Measurements from ENCODE around the gene CD46. TPM values are rescaled to one million over a fixed set of nuclear protein-coding genes. Genes with fewer than 3 reads are reported as not detected.

Gene CD46
- polyA plus RNA-seq, 1 donor from 2014 or later: 393 TPM

DNA sequence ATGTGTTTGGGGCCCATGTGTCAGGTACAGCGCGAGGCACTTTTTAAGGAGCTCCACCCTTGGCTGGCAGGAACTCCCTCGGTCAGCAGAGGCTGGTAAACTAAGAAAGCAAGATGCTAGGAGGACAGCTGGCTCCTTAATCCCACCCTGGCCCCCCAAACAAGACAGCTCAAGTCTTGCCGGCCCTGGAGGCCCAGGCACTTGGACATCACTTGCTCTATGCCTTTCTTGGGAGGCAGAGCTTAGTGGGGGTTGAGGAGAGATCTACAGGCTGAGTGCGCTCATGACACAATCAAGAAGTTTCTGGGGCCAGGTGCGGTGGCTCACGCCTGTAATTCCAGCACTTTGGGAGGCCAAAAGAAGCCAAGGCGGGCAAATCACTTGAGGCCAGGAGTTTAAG lies 80.9 kb downstream of the CD46 start:
- no peaks in the 10 kb centered on the region for H3K27me3 ChIP-seq (ENCODE audit: insufficient read depth, low read depth, low read length)
- TF ChIP-seq, protein P1, sequence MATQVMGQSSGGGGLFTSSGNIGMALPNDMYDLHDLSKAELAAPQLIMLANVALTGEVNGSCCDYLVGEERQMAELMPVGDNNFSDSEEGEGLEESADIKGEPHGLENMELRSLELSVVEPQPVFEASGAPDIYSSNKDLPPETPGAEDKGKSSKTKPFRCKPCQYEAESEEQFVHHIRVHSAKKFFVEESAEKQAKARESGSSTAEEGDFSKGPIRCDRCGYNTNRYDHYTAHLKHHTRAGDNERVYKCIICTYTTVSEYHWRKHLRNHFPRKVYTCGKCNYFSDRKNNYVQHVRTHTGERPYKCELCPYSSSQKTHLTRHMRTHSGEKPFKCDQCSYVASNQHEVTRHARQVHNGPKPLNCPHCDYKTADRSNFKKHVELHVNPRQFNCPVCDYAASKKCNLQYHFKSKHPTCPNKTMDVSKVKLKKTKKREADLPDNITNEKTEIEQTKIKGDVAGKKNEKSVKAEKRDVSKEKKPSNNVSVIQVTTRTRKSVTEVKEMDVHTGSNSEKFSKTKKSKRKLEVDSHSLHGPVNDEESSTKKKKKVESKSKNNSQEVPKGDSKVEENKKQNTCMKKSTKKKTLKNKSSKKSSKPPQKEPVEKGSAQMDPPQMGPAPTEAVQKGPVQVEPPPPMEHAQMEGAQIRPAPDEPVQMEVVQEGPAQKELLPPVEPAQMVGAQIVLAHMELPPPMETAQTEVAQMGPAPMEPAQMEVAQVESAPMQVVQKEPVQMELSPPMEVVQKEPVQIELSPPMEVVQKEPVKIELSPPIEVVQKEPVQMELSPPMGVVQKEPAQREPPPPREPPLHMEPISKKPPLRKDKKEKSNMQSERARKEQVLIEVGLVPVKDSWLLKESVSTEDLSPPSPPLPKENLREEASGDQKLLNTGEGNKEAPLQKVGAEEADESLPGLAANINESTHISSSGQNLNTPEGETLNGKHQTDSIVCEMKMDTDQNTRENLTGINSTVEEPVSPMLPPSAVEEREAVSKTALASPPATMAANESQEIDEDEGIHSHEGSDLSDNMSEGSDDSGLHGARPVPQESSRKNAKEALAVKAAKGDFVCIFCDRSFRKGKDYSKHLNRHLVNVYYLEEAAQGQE (IDR thresholded peaks at IDR 0.05; ENCODE audit: borderline replicate concordance): no peak

DNA sequence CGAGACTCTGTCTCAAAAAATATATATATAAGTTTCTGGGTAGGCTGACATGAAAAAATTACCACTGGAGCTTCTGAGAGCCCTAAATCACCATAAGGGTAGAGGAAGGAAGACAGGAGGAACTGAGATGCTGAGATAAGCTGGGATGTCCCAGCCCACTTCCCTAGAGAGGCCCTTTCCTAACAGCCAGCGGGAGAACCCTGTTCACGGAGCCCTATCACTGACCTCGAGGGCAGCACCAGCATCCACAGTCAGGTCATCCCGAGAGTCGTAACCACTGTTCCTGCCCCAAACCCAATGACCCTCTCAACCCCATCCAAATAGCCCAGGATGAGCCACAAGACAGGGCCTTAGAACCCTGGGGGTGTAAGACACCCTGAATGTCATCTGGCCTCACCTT lies 81.5 kb downstream of the CD46 start:
- Histone ChIP-seq H3K4me3 (ENCODE audit: low read length) (no peak overlapping the region), H2AFZ (ENCODE audit: low read depth, low read length) (no peak overlapping the region), H3K79me2 (replicated peaks; ENCODE audit: insufficient read depth, low read length) (no peaks in the 10 kb centered on the region), H4K20me1 (ENCODE audit: insufficient read depth) (no peaks in the 10 kb centered on the region), H3K4me2 (ENCODE audit: low read length) (no peak overlapping the region), H3F3A (ENCODE audit: insufficient read depth, low read length, poor library complexity, severe bottlenecking) (no peaks in the 10 kb centered on the region), H3K27me3 (ENCODE audit: insufficient read depth, low read depth, low read length) (no peaks in the 10 kb centered on the region), H3K36me3 (ENCODE audit: insufficient read depth, low read length) (no peaks in the 10 kb centered on the region), H3K9ac (ENCODE audit: low read length) (no peak overlapping the region), H3K9me2 (ENCODE audit: insufficient read depth, low read length) (no peaks in the 10 kb centered on the region), H3K27ac (ENCODE audit: low read length) (no peak overlapping the region), H3K9me3 (ENCODE audit: low read length) (no peaks in the 10 kb centered on the region)
- TF ChIP-seq MXI1 (conservative IDR thresholded peaks at IDR 0.05; ENCODE audit: poor library complexity, severe bottlenecking) (no peak), EP300 (conservative IDR thresholded peaks at IDR 0.05; ENCODE audit: poor library complexity, severe bottlenecking) (no peak), SMC3 (conservative IDR thresholded peaks at IDR 0.05; ENCODE audit: poor library complexity) (no peak), TAF1 (IDR thresholded peaks at IDR 0.05; ENCODE audit: low read depth) (no peak), EZH2 (IDR thresholded peaks at IDR 0.05; ENCODE audit: borderline replicate concordance, insufficient read depth, low read length, poor library complexity, severe bottlenecking) (no peak), RAD21 (conservative IDR thresholded peaks at IDR 0.05) (no peak), POLR2AphosphoS5 (IDR thresholded peaks at IDR 0.05) (no peak)
- TF ChIP-seq, protein P1 (IDR thresholded peaks at IDR 0.05; ENCODE audit: borderline replicate concordance): no peak
- TF ChIP-seq, protein P2, sequence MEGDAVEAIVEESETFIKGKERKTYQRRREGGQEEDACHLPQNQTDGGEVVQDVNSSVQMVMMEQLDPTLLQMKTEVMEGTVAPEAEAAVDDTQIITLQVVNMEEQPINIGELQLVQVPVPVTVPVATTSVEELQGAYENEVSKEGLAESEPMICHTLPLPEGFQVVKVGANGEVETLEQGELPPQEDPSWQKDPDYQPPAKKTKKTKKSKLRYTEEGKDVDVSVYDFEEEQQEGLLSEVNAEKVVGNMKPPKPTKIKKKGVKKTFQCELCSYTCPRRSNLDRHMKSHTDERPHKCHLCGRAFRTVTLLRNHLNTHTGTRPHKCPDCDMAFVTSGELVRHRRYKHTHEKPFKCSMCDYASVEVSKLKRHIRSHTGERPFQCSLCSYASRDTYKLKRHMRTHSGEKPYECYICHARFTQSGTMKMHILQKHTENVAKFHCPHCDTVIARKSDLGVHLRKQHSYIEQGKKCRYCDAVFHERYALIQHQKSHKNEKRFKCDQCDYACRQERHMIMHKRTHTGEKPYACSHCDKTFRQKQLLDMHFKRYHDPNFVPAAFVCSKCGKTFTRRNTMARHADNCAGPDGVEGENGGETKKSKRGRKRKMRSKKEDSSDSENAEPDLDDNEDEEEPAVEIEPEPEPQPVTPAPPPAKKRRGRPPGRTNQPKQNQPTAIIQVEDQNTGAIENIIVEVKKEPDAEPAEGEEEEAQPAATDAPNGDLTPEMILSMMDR (IDR thresholded peaks at IDR 0.05; ENCODE audit: poor library complexity, severe bottlenecking): no peak

More for the DNA sequence above, 80.9 kb downstream of the CD46 start:
- no peak overlapping the region for H2AFZ ChIP-seq (ENCODE audit: low read depth, low read length)
- no peaks in the 10 kb centered on the region for H3K79me2 ChIP-seq (replicated peaks; ENCODE audit: insufficient read depth, low read length)
- H3K27ac ChIP-seq (ENCODE audit: low read length): no peak overlapping the region
- H3F3A ChIP-seq (ENCODE audit: insufficient read depth, low read length, poor library complexity, severe bottlenecking): no peaks in the 10 kb centered on the region
- no peak overlapping the region for H3K4me3 ChIP-seq (ENCODE audit: low read length)
- H3K4me2 ChIP-seq (ENCODE audit: low read length): no peak overlapping the region
- no peaks in the 10 kb centered on the region for H3K9me3 ChIP-seq (ENCODE audit: low read length)
- H4K20me1 ChIP-seq (ENCODE audit: insufficient read depth): no peaks in the 10 kb centered on the region
- H3K9ac ChIP-seq (ENCODE audit: low read length): no peak overlapping the region
- H3K36me3 ChIP-seq (ENCODE audit: insufficient read depth, low read length): no peaks in the 10 kb centered on the region
- no peaks in the 10 kb centered on the region for H3K9me2 ChIP-seq (ENCODE audit: insufficient read depth, low read length)

Measured in neural cell (in vitro differentiated cells).